Stomach (tissue), 9 donors: ENCODE data around the gene OGDH. TPM values are rescaled to one million over a fixed set of nuclear protein-coding genes. Genes with fewer than 3 reads are reported as not detected.

Source experiments
- DNase-seq, 2 donors: peaks; one replicate each; pipeline versions ENCODE4 v3.0.0 to v3.0.0-alpha.2; 2013 to 2019
- H3K27ac ChIP-seq, 5 donors: fragments of 200-600 bp in 4 of 5; sonication (generic) in 4 of 5; one replicate each; pipeline ENCODE4 v1.5.1; 2013 to 2019; ENCODE audit warnings: mild to moderate bottlenecking in 1 of 5, moderate library complexity in 1 of 5
- H3K27me3 ChIP-seq, 3 donors: fragments of 200-600 bp; sonication (generic); one replicate each; pipeline ENCODE4 v1.5.1; 2017 to 2019; ENCODE audit warnings: mixed run types in 1 of 3
- H3K36me3 ChIP-seq, 4 donors: fragments of 200-600 bp; sonication (generic); 1 replicate in 3 of 4; 2 replicates in 1 of 4; pipeline ENCODE4 v1.5.1; 2016 to 2019
- H3K4me1 ChIP-seq, 4 donors: fragments of 200-600 bp; sonication (generic); one replicate each; pipeline ENCODE4 v1.5.1; 2016 to 2019
- H3K4me3 ChIP-seq, 4 donors: fragments of 200-600 bp; sonication (generic) in 3 of 4; one replicate each; pipeline ENCODE4 v1.5.1; 2016 to 2019; ENCODE audit warnings: mild to moderate bottlenecking in 1 of 4
- H3K9me3 ChIP-seq, 4 donors: fragments of 200-600 bp; sonication (generic); one replicate each; pipeline ENCODE4 v1.5.1; 2016 to 2019
- CTCF ChIP-seq, 7 experiments: fragments of 450-650 bp in 4 of 7; fragments of 200-600 bp in 3 of 7; sonication (generic) in 3 of 7; IDR thresholded peaks; one replicate each; pipeline ENCODE4 v1.5.1; 2016 to 2019; ENCODE audit warnings: antibody characterized with exemption in 7 of 7, control low read depth in 2 of 7, mild to moderate bottlenecking in 1 of 7
- EP300 ChIP-seq: sonication (generic); formaldehyde crosslinking; IDR thresholded peaks from one replicate; pipeline ENCODE4 v1.6.1; 2017; ENCODE audit warnings: antibody characterized with exemption
- POLR2A ChIP-seq, 4 donors: fragments of 450-650 bp; IDR thresholded peaks; one replicate each; pipeline ENCODE4 v1.6.1; 2016; ENCODE audit warnings: antibody characterized with exemption in 4 of 4, control low read depth in 2 of 4, mild to moderate bottlenecking in 1 of 4, moderate library complexity in 1 of 4
- POLR2AphosphoS5 ChIP-seq, 3 donors: sonication (generic); formaldehyde crosslinking; IDR thresholded peaks; one replicate each; pipeline ENCODE4 v1.6.1; 2016; ENCODE audit warnings: antibody characterized with exemption in 3 of 3
- WGBS, 5 donors: extraction: QIAGEN DNeasy Blood & Tissue Kit in 3 of 5; methylation state at CpG; one replicate each; pipeline versions ENCODE4 v1.1.5 to v1.1.7; 2013 to 2018; 5-methylcytosine and 5-hydroxymethylcytosine counted together
- intact Hi-C: fragments of 100-400 bp; cut with DNase I; formaldehyde crosslinking; loops from one replicate; pipeline ENCODE4 v1.15.1; 2023; ENCODE audit warnings: low total_unique reads
- polyA plus RNA-seq, 3 donors: library from polyadenylated mRNA; stranded (reverse); fragments of 200-250 nt; gene quantifications; one replicate each; pipeline ENCODE4 v1.2.3, GENCODE V29; 2013
- total RNA-seq, 5 donors: library from RNA; depleted of rRNA; stranded (reverse); fragments of >200 nt; gene quantifications; one replicate each; pipeline versions ENCODE4 v1.1.0 to v1.2.3, GENCODE V29; 2014 to 2016
- donor health status: healthy with polysubstance abuse.
- donor health status: Bipolar disorder and iron deficiency.
- donor health status: healthy.

The OGDH gene
- total and polyA plus RNA-seq, 8 donors = 19.8 to 92.0 (median 31.3) TPM

- intact Hi-C loops = no loop called here
- TF ChIP-seq CTCF (IDR thresholded peaks at IDR 0.05) (no peak), EP300 (no peak), POLR2A (IDR thresholded peaks at IDR 0.05) (no peak), POLR2AphosphoS5 (IDR thresholded peaks at IDR 0.05) (no peak)
- Histone ChIP-seq H3K36me3 (peaks cover 22 to 73% (median 65%) of the 10 kb centered on the region in 4 donors), H3K27me3 (no peaks in the 10 kb centered on the region), H3K9me3 (no peaks in the 10 kb centered on the region), H3K27ac (no peak overlapping the region), H3K4me3 (no peak overlapping the region), H3K4me1 (peaks cover 0 to 8% (median 4%) of the 10 kb centered on the region in 4 donors)
- 88 to 95% (median 91%) methylated on average over 3 of the region's 3 CpGs for WGBS, 5 donors
- DNase-seq = no peak
Measured at GRCh38 chr7:44667190-44667589, 60.8 kb downstream of the OGDH start.

GRCh38 chr7:44671069-44671468, 64.6 kb downstream of the OGDH start:
- intact Hi-C loops = no loop called here
- peaks cover 51 to 83% (median 81%) of the 10 kb centered on the region in 4 donors for H3K36me3 ChIP-seq
- no peak for DNase-seq

GRCh38 chr7:44673324-44673723, 66.9 kb downstream of the OGDH start:
- intact Hi-C loops = no loop called here
- WGBS, 5 donors = 90 to 100% (median 92%) methylated on average over 2 of the region's 2 CpGs
- H3K27me3 ChIP-seq = no peaks in the 10 kb centered on the region
- peaks cover 0 to 6% (median 1%) of the 10 kb centered on the region in 4 donors for H3K4me1 ChIP-seq
- H3K27ac ChIP-seq = no peak overlapping the region
- no peak overlapping the region for H3K4me3 ChIP-seq
- H3K36me3 ChIP-seq = peaks cover 42 to 85% (median 80%) of the 10 kb centered on the region in 4 donors
- no peak for DNase-seq
- TF ChIP-seq POLR2AphosphoS5 (IDR thresholded peaks at IDR 0.05) (no peak), CTCF (IDR thresholded peaks at IDR 0.05) (no peak), EP300 (no peak), POLR2A (IDR thresholded peaks at IDR 0.05) (no peak)
- no peaks in the 10 kb centered on the region for H3K9me3 ChIP-seq

More at GRCh38 chr7:44671069-44671468, 64.6 kb downstream of the OGDH start:
- H3K9me3 ChIP-seq = no peaks in the 10 kb centered on the region
- WGBS, 5 donors = 71 to 85% (median 77%) methylated on average over 1 of the region's 1 CpG
- H3K27me3 ChIP-seq = no peaks in the 10 kb centered on the region
- TF ChIP-seq EP300 (no peak), CTCF (IDR thresholded peaks at IDR 0.05) (no peak), POLR2A (IDR thresholded peaks at IDR 0.05) (no peak), POLR2AphosphoS5 (IDR thresholded peaks at IDR 0.05) (no peak)
- no peak overlapping the region for H3K27ac ChIP-seq
- H3K4me3 ChIP-seq = no peak overlapping the region
- H3K4me1 ChIP-seq = peaks cover 0 to under 1% (median 0%) of the 10 kb centered on the region in 4 donors

GRCh38 chr7:44673771-44674170, 67.3 kb downstream of the OGDH start:
- no peak for TF ChIP-seq POLR2A (IDR thresholded peaks at IDR 0.05)
- no peak for TF ChIP-seq CTCF (IDR thresholded peaks at IDR 0.05)
- no peak for TF ChIP-seq POLR2AphosphoS5 (IDR thresholded peaks at IDR 0.05)
- TF ChIP-seq EP300 = no peak
- Histone ChIP-seq H3K9me3 (no peaks in the 10 kb centered on the region), H3K27me3 (no peaks in the 10 kb centered on the region), H3K4me3 (no peak overlapping the region), H3K27ac (no peak overlapping the region), H3K4me1 (peaks cover 0 to 10% (median 4%) of the 10 kb centered on the region in 4 donors), H3K36me3 (peaks cover 43 to 85% (median 80%) of the 10 kb centered on the region in 4 donors)
- DNase-seq = no peak
- intact Hi-C loops = no loop called here
- 90 to 95% (median 91%) methylated on average over 6 of the region's 6 CpGs for WGBS, 5 donors
